DMS 273 (cell line): Measurements from ENCODE around the gene STUM.
"Not testable (repeated sequence)": the region's sequence is repeated elsewhere in the genome, so short reads cannot be mapped to it uniquely, and the experiment has no call there.

Source experiments
- DNase-seq: peaks from one replicate; lab custom pipeline; 2025; ENCODE audit not compliant: unreplicated experiment; lab: John Stamatoyannopoulos, UW

STUM gene

DNA sequence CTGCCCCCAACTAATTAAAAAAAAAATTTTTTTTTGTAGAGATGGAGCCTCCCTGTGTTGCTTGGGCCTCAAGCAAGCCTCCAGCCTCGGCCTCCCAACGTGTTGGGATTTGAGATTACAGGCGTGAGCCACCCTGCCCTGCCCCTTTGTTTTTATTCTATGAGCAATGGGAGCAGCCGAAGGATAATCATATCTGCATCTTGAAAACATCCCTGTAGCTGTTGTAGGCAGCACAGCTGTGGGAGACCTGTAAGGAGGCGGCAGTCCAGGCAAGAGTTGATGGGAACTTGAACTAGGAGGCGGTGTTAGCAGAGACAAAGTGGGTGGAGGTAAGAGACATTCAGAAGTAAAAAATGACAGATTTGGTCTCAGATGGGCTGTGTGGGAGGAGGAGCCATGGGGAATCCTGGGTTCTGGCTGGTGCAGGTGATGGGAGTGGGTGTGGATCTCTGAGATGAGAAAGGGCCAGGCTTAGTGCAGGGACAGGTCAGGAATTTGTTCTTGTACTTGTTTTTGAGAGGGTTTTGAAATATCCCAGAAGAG is 31.3 kb downstream of the STUM start:
- DNase-seq, result no peak

DNA sequence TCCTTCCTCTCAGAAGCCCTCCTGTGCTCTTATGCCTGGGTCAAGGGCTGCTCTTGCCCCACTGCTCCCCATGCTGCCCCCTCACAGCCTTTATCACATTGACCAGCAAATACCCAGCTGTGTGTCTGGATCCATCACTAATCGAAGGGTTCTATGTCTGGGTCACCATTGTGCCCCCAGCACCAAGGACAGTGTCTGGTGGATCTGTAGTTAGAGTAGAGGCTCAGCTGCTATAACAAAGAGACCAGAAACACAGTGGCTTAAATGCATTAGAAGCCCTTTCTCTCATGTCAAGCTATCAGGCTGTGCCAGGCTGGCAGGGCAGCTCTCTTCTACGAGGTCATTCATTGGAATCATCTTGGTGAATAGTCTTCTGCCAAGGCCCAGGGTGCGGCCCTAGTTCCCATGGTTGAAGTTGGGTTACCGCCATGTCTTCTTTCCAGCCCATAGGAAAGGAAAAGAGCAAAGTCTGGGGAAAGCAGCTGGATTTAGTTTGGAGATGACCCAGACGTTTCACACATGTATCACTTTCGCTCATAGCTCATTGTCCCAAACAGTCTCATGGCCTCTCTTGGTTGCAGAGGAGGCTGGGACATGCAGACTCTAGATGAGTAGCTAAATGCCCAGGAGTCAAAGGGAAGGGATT is 32.2 kb downstream of the STUM start:
- no peak for DNase-seq

DNA sequence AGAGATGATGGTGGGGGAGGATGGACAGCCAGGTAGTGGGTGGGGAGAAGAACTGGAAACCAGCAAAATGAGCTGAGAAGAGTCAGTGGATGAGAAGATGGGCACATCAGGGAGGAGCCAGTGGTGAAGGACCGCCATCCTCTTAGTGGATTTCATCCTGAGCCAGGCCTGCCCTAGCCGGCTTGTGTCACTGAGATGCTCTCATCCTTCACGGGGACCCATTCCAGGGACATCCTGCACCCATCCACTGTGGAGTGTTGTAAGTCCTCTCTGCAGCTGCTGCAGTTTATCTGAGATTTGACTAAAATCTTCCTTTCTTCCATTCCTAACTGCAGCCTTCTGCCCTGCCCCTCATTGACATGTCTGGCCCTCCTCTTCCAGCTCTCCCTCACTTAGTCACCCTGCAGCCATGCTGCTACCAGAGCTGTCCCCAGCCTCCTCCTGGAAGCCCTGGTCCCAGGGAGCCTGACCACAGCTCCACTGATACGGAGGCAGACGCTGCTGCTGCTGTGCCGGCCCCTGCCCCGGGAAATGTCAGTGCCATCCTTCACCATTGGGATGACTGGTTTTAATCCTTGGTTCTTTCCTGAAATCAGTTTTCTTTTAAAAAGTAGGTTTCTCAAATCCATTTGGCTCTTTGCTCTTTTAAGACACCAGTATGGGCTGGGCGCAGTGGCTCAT is 33.2 kb downstream of the STUM start:
- DNase-seq, result no peak

DNA sequence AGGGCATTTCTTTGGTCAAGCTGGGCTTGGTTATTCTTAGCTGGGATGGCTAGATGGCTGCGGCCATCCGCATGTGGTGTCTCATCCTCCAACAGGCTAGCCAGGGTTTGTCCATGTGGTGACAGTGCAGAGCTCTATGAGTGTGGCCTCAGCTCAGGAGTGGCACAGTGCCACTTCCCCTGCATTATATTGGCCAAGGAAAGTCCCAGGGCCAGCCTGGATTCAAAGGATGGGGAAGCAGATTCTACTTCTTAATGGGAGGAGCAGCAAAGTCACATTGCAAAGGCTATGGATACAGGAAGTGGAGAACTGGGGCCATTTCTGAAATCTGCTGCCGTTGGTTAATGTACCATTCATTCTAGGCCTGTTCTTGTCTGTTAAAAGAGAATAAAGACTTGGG is 34.4 kb downstream of the STUM start:
- no peak for DNase-seq

DNA sequence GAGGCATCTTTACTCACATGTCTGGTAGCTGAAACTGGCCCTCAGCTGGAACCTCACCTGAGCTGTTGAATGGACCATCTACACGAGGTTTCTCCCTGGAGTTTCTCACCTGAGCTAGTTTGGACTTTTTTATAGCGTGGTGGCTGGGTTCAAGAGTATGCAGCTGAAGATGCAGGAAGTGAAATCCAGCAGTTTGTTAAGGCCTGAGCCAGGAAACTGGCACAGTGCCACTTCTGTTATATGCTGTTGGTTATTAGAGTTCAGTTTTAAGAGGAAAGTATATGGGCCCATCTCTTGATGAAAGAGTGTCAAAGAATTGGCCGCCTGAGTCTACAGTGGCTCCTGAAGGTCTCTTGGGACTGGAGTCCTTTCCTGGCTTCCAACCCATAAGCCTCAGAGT is 35.6 kb downstream of the STUM start:
- DNase-seq, result no peak

DNA sequence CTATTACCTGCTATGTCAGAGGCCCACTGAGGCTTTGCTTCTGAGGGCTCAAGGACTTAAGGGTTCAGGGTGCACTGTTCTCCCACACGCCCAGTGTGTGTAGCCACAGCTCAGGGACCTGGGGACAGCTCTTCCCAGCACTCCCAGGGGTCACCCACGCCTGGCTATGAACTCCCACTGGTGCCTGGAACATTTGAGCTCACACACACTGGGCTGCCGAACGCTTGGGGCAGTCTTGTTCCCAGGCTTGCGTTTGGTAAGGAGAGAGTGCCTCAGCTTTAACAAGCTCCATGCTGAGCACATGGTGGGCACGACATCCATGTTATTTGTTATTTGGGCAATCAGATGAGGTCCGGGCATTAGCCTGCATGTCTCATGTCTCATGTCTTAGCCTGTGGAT is 37.6 kb downstream of the STUM start:
- DNase-seq, result no peak

DNA sequence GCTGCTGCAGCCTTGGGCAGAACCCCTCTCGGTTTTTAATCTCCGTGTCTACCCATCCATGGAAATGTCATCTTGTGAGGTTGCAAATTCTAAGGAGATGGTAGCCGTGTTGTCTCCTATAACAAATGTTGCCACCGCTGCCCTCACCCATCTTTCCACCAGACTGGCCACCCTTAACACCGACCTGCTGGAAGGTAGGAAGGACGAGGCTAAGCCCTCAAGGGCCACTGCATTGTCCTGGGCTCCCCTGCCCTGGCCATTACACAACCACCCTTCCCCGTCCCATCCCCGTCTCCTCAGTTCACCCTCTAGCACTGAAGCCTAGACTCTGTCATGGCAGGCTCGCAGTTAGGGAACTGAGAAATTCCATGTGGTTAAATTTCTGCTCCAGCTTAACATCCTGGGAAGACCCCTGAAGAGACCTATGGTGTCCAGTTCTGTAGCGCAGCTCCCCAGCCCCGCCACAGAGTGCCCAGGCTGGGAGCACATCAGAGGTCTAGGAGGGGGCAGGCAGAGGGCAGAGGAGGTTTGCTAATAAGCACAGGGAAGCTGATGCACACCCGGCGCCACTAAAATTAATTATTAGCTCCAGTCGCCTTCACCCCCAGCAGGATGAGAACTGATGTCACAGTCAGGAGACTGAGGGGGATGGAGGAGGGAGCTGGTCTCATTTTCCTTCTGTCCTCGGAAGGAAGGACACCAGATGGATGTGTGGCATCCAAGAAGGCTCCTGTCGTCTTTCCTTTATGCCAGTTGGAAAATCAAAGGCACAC is 38.3 kb downstream of the STUM start:
- DNase-seq, result no peak

DNA sequence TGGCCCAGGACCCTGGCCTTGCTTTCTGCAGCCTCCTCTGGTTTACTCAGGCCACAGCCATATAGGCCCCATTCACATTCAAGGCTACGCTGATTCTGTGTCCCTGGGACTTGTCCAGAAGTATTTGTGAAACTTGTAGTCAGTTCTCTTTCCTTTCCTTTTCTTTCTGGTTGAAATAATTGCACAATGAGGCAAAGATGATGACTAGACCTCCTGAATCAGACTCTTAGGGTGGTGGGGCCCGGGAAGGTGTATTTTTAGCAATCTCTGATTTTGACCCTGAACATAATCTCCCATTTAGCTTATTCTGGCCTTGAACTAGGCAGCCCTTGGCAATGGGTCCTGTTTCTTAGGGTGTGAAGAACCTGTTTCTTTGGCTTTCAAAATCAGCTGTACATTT is 39.9 kb downstream of the STUM start:
- DNase-seq, result no peak

DNA sequence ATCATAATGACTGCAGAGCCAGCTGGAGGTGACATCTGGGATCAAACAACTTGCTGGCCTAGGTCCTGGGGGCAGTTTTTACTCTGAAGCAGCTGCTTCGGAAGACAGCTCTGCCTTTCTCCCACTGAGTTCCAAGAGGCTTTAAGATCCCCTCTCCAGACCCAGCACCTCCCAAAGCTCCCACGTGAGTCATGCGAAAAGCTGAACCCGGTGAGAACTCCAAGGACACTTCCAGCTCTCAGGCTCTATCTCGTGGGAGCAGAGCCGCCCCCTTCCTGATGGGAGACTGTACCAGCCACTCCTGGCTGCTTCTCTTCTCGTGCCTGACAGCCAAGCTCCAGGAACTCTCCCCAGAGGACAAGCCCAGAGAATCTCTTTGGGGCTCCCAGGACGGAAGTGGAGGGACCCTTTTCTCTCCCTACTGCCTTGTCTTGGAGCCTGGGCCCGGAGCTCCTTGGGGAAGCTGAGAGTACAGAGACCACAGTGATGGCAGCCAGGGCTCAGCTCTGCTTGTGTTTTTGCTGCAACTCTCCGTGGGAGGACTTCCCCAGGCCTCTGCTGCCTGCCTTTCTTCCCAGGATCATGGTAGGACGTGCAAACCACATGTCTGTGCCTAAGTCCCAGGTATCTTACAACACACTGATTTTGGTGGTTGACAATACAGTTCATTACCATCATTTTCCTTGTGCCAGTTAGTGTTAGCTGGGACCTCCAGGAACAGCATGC is 40.6 kb downstream of the STUM start:
- peak; percentile 77 for DNase-seq

DNA sequence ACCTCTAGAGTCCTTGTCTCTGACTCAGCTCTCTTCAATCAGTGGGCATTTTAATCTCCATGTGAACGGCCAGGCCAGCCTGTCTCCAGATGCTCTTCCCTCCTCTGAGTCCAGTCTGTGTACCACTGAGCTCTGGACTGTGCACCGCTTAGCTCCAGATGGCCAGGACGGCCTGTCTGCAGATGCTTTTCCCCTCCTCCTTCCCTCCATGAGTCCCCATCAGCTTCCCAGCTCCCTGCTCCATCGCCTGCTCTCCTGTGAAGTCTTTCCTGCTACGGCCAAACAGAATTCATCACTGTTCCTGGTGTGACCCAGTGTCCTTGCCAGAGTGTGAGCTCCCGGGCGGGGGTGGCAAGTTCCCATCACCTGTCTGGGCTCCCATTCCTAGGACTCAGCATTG is 42.0 kb downstream of the STUM start:
- peak; percentile 75 for DNase-seq

DNA sequence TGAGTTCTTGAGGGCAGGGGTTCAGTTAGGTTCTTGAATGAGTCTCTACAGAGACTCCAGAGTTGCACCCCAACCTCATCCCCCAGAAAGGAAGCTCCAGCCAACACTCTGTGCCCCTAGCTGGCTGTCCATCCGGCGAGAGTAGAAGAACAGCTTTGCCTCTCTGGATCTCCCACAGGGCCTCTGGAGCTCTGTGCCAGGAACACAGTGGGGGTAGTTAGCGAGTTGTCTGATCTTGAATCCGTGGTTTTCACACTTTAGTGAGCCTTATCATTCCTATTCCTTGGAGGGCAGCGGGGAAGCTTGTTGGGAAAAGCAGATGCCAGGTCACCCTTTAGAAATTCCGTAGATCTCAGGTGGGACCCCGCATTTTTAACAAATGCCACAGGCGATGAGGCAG is 45.0 kb downstream of the STUM start:
- DNase-seq, result no peak

DNA sequence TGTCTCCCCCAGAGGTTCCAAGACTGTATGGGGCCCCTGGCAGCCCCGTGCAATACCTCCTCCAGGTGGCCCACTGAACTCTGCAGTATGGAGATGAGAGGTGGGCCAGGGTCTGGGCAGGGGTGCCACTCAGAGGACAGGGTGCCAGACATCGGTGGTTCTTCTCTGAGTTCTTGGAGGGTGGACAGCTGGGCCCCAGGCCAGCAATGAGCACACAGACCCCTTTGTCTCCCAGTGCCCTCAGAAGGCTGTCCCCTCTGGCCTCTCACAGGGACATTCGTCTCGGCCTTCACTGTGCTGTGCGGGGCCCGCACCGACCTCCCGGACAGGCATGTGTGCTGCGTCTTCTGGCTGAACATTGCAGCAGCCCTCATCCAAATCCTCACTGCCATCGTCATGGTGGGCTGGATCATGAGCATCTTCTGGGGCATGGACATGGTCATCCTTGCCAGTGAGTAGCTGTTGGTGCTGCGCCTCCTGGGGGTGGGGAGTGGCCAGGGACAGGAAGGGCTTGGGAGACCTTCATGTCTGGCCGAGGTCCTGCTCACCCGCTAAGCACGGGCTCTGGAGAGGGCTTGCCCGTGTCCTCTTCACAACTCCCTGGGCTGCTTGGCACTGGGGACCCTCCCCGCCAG is 48.1 kb downstream of the STUM start:
- DNase-seq, result no peak

DNA sequence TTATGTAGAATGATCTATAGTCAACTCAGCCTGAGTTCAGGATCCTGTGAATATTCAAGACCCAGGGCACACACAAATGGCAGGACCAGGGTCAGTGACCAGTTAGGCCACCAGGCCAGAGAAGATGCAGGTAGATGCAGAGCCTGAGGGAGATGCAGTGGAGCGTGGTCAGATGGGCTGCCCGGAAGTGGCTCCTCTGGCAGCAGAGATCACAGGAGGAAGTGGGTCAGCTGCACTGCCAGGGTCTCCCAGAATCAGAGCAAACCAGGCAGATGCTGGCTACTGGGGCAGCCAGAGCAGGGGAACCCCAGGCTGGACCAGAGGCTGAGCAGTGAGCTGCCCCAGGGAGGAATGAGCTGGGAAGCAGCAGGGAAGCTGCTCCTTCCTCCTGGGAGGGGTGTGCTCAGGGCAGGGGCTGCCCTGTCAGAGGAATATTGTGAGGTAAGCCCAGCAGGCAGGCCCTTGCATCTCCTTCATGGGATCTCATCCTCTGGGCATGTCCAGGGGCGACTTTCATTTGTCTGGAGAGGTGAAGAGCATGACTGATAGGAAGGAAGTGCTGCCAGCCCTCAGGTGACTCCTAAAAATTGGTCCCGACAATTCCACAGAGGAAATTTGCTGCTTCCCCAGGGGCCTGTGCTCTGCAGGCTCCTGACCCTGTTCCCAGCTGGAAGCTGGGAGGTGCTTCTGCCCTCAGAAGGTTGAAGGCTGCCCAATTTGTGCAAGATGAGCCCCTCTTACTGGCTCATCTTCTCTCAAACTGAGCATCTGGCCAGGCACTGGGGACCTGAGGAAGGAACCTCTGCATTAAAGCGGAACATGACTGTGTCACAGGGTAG is 49.3 kb downstream of the STUM start:
- no peak for DNase-seq

DNA sequence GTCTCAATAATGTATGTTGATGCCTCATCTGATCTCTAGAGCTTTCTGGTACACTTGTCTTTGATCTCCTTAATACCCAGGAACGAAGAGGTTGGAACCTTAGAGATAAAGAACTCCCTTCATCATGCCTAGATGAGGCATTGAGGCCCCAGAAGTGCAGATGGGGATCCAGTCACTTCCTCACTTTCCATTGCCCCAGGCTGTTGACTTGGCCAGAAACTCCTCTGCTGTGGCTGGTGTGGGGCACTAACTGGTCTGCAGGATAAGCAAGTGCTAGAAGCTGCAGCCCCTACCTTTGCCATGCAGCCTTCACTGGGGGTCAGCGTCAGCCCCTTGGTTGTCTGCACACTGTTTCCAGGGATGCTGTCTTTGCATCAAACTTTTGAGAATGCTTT is 49.9 kb downstream of the STUM start:
- DNase-seq, result no peak

DNA sequence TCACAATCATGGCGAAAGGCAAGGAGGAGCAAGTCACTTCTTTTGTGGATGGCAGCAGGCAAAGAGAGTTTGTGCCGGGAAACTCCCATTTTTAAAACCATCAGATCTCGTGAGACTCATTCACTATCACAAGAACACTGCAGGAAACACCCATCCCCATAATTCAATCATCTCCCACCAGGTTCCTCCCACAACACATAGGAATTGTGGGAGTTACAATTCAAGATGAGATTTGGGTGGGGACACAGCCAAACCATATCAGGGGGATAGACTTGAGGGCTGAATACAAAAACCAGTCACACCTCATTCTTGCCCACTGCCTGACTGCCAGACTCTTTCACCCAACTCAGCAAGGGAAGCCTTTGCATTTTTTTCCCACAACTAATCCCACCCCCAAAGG is 50.4 kb downstream of the STUM start:
- DNase-seq, result not testable (repeated sequence)

DNA sequence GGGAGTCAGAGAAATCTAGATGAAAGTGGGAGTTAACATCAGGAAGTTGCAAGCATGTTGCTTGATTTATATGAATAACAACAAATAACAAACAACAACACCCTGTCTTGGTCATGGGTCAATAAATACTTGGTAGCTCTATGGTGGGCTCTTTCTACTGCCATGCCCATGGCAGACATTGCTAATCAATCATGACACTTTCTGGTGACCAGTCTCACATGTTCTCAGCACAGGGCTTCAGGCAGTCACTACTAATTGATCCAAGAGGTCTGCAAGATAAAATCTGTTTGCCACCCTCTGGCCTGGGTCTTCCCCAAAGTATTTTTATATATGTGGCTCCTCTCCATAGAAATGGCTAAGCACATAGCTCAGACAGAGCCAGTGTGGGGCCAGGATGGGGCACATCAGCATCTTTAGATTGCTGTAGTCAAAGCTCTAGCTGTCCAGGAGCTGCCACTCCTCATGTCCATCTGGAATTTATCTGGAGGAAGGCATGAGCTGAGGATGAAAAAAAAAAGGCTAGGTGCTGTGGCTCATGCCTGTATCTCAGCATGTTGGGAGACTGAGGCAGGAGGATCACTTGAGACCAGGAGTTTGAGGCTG is 51.2 kb downstream of the STUM start:
- DNase-seq, result no peak

DNA sequence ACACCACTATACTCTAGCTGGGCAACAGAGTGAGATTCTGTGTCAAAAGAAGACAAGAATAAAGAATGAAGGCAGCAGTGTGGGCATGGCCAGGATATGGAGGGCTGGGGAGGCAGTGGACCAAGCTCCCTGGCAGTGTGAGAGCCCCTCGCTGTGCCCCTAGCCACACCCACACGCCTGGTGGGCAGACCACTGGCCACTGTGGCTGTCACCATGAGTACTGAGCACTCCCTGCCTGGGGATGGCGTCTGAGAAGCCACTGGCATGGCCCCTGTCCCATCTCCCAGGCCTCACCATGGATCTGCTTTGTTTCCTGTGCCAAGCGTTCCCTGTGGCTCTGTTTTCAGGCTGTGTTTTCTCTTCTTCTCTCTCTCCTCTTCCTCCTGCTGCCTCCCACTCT is 51.7 kb downstream of the STUM start:
- DNase-seq, result no peak

DNA sequence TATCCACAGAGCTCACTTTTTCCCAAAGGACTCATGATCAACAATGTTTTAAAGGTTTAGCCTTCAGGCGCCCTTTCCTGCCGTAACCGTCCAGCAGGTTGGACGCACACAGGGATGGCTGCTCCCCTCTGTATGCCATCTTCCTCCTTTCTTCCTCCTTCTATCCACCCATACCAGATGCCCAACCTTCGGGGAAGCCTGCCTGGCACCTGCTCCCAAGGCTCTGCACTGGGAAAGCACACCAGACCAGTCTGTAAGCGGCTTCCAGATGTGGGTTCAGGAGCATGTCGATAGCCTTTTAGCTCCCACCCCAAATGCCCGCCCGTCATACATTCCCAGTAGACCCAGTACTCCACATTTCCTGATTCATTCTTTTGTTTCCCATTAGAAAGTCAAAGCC is 52.9 kb downstream of the STUM start:
- DNase-seq, result no peak

DNA sequence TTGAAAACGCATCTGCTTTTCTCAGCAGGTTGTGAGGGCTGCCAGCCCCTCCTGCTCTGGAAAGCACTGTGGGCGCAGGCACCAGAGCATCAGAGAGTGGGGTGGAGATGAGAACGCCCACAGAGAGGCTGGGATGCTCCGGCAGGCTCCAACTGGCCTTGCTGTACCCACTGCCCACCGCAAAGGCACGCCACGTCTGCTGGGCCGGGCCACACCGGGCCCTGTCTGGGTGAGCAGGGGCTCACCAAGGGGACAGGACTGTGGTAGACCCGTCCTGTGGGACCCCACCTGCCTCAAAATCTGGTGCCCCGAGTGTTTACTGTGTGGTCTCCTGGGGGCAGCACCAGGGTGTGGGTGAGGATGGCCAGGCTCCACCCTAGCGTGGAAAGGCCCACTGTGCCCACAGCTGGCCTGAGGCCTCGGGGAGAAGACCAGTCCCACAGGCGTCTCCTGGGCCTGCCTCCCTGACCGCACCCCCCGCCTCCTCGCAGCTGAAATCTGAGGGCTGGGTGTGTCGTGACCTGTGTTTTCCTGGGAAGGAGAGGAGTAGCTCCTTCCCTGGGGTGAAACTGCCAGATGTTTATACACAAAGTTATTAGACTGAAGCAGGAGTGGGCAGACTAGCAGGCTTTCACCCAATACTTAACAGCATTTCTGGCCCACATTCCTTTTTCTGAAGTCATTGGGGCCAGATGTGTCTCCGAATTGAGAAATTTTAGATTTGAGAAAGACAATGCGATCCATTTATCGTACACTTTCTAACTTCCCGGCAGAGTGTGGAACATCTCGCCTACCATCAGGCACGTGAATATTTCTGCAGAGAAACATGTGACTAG is 53.8 kb downstream of the STUM start:
- DNase-seq, result peak; percentile 71
